ENCODE results near the gene CDK6. TPM values are rescaled to one million over a fixed set of nuclear protein-coding genes. Genes with fewer than 3 reads are reported as not detected.
A peak's percentile ranks its signal among the peaks of the same experiment; 100 is the strongest.

CDK6 gene
- total RNA-seq, 1 donor from 2014 or later: 23.3 TPM

DNA sequence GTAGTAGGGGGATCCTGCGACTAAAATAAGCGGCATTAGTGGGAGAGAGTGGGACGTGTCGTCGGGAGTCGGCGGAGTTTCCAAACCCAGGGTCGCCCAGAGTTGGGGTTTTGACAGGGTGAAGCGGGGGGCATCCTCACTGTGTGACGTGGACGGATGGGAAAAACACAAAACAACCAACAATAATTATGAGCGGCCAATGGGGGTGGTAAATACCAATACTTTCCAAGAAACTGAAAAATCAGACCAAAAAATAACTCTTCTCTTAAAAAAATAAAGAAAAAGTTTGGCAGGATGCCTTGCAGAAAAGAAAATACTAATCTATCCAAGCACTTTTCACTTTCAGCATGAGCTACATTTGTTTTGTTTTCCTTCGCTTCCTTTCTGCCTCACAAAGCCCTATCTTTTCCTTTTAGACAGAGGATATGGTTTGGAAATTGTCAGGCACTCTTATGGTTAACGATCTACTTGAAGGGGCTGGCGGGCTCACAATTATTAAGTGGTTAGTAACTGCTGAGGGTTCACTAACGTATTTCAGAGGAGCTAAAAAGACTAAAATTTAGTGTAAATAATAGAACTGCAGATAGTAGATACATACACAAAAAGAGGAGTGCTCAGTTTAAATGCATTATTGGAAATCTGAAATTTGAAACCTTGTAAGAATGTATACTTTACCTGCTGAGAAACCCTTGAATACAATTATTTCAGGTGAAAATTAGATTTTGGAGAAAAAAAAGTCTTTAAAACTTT, 802 bp upstream of the CDK6 start:
- peak overlapping the region; percentile 80 for H3K4me3 Mint-ChIP-seq (ENCODE audit: low read depth)
- H3K27ac Mint-ChIP-seq: peak overlapping the region; percentile 89
- no peaks in the 10 kb centered on the region for H3K9me3 Mint-ChIP-seq (ENCODE audit: low read depth)
- H3K36me3 Mint-ChIP-seq (ENCODE audit: insufficient read depth): peaks cover 1% of the 10 kb centered on the region
- TF ChIP-seq, protein P1, sequence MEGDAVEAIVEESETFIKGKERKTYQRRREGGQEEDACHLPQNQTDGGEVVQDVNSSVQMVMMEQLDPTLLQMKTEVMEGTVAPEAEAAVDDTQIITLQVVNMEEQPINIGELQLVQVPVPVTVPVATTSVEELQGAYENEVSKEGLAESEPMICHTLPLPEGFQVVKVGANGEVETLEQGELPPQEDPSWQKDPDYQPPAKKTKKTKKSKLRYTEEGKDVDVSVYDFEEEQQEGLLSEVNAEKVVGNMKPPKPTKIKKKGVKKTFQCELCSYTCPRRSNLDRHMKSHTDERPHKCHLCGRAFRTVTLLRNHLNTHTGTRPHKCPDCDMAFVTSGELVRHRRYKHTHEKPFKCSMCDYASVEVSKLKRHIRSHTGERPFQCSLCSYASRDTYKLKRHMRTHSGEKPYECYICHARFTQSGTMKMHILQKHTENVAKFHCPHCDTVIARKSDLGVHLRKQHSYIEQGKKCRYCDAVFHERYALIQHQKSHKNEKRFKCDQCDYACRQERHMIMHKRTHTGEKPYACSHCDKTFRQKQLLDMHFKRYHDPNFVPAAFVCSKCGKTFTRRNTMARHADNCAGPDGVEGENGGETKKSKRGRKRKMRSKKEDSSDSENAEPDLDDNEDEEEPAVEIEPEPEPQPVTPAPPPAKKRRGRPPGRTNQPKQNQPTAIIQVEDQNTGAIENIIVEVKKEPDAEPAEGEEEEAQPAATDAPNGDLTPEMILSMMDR (IDR thresholded peaks at IDR 0.05; ENCODE audit: unreplicated experiment): no peak
- H3K27me3 Mint-ChIP-seq: peaks cover 48% of the 10 kb centered on the region
- no peak for DNase-seq (ENCODE audit: low spot score, unreplicated experiment)
- peaks cover 17% of the 10 kb centered on the region for H3K4me1 Mint-ChIP-seq (ENCODE audit: low read depth)

DNA sequence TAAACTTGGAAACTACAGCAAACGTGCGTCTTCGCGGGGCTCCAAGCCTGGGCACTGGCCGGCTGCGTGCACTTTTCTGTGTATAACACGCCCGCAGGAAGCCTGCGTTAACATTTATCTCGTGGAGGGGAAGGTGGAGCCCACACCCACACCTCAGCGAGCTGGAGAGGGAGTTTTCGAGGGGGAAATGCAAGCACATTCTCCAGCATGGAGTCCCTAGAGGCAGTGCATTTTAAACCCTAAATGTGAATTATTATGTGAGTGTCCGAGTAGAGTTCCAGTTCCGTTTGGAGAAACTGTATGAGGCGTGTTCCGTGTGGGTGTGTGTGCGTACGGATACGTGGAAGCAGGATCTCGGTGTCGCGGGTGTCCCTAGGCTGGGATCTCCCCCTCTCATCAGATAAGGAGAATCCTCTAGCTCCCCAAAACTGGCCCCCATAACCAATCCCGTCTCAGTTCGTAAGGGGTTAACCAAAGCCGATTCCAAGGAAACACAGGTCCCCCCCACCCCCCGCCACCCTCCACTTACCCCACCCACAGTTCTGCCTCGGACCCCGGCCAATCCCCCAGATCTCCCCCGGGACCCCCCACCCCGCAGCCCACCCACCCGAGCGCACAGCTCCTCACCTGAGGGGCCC, 403 bp downstream of the CDK6 start:
- DNase-seq (ENCODE audit: low spot score, unreplicated experiment): no peak
- H3K36me3 Mint-ChIP-seq (ENCODE audit: insufficient read depth): peaks cover 1% of the 10 kb centered on the region
- H3K27me3 Mint-ChIP-seq: peaks cover 37% of the 10 kb centered on the region
- TF ChIP-seq, protein P1 (IDR thresholded peaks at IDR 0.05; ENCODE audit: unreplicated experiment): no peak
- H3K9me3 Mint-ChIP-seq (ENCODE audit: low read depth): no peaks in the 10 kb centered on the region
- H3K27ac Mint-ChIP-seq: peak overlapping the region; percentile 94
- peaks cover 22% of the 10 kb centered on the region for H3K4me1 Mint-ChIP-seq (ENCODE audit: low read depth)
- H3K4me3 Mint-ChIP-seq (ENCODE audit: low read depth): peak overlapping the region; percentile 97

DNA sequence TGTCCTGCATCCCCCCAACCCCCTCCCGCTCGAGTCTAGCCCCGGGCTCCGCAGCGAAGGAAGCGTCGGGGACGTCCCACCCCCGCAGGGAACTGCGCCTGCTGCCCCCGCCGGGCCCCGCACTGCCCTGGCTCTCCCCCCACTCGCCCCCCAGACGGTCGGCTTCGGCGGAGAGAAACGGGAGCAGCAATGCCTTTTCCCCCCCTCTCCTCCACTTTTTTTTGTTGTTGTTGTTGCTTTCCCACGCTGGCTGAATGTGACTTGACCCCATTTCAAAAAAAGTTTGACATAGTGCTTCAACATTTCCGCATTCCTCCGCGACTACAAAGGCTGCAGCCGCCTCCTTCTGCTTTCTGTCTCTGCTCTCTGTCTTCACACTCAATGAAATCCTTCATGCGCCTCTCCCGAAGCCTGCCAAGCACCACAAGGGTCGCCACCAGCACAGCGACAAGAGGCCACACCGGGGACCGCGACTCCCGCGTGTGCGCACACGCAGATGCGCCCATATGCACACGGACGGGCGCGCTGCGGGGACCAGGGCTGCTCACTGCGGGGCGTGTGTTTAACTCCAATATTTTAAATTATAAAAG, 1.0 kb downstream of the CDK6 start:
- Mint-ChIP-seq H3K27ac (peak overlapping the region; percentile 94), H3K27me3 (peaks cover 31% of the 10 kb centered on the region), H3K4me3 (ENCODE audit: low read depth) (peak overlapping the region; percentile 97), H3K4me1 (ENCODE audit: low read depth) (peaks cover 28% of the 10 kb centered on the region), H3K9me3 (ENCODE audit: low read depth) (no peaks in the 10 kb centered on the region), H3K36me3 (ENCODE audit: insufficient read depth) (peaks cover 1% of the 10 kb centered on the region)
- TF ChIP-seq, protein P1 (IDR thresholded peaks at IDR 0.05; ENCODE audit: unreplicated experiment): no peak
- peak; percentile 27 for DNase-seq (ENCODE audit: low spot score, unreplicated experiment)

DNA sequence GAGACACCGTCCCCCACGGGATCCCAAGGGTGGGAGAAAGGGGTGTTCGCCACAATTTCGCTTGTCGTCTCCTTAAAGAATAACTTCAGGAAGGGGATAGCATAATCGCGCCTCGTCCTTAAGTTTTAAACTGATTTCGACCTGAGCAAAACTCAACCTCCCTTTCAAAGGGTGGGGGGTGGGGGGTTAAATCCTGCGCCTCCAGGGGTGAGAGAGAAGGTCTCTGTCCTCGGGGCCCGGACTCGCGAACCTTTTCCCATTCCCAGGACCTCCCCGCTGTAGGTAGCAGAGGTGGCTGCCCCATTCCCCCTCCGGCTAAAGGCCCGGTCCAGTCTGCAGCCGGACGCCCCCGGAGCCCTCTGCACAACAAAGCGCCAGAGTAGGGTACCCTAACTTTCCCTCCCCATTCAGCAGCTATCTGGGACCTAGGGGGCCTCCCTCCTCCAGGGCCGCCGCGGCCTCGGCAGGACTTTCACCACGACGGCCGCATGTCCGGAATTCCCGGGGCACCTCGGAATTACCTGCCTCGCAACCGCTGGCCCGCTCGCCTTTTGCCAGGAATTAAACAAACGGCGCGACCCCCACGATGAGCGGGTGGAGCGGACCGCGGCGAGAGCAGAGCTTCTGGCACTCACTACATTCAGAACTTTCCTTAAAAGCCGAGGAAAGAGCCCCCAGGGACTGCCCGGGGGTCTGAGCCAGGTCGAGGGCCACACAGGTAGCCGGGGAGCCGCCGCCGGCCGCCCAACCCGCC, 1.7 kb downstream of the CDK6 start:
- Mint-ChIP-seq H3K27me3 (peaks cover 24% of the 10 kb centered on the region), H3K36me3 (ENCODE audit: insufficient read depth) (peaks cover 1% of the 10 kb centered on the region), H3K27ac (peak overlapping the region; percentile 96), H3K9me3 (ENCODE audit: low read depth) (no peaks in the 10 kb centered on the region), H3K4me3 (ENCODE audit: low read depth) (peak overlapping the region; percentile 97), H3K4me1 (ENCODE audit: low read depth) (peaks cover 30% of the 10 kb centered on the region)
- TF ChIP-seq, protein P1 (IDR thresholded peaks at IDR 0.05; ENCODE audit: unreplicated experiment): no peak
- DNase-seq (ENCODE audit: low spot score, unreplicated experiment): peak; percentile 23
